ENCODE results near the gene HFM1.

DNA sequence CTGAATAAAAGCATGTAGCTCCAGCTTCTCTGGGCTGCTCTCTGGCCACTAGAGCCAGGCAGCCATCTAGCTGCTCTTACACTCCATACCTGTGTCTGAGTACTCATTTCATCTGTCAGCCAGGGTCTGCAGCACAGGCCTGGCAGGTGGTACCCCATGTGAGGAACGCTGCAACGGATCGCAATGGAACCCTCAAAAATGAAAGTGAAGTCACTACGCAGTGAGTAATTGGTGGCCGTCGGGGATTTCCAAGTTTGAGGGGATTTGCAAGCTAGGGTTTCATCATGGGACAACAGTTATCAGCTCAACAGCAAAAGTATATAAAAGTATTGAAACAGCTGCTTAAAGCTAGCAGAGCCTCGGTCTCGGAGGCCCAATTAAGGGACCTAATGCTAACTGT lies 186.7 kb downstream of the HFM1 start:
- TF ChIP-seq CTCF (conservative IDR thresholded peaks at IDR 0.05 in 1 of 2, IDR thresholded peaks at IDR 0.05 in 1 of 2; ENCODE audit: low read depth in 1 of 2, low read length in 2 of 2) (no peak), EZH2 (IDR thresholded peaks at IDR 0.05; ENCODE audit: low read length, missing control alignments) (no peak)
